Measurements from ENCODE around the gene TMEM204.

GRCh38 chr16:1552129-1552528, 18.7 kb downstream of the TMEM204 start:
- TF ChIP-seq, protein P1, sequence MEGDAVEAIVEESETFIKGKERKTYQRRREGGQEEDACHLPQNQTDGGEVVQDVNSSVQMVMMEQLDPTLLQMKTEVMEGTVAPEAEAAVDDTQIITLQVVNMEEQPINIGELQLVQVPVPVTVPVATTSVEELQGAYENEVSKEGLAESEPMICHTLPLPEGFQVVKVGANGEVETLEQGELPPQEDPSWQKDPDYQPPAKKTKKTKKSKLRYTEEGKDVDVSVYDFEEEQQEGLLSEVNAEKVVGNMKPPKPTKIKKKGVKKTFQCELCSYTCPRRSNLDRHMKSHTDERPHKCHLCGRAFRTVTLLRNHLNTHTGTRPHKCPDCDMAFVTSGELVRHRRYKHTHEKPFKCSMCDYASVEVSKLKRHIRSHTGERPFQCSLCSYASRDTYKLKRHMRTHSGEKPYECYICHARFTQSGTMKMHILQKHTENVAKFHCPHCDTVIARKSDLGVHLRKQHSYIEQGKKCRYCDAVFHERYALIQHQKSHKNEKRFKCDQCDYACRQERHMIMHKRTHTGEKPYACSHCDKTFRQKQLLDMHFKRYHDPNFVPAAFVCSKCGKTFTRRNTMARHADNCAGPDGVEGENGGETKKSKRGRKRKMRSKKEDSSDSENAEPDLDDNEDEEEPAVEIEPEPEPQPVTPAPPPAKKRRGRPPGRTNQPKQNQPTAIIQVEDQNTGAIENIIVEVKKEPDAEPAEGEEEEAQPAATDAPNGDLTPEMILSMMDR (IDR thresholded peaks at IDR 0.05): no peak
- TF ChIP-seq POLR2A (IDR thresholded peaks at IDR 0.05): no peak

Measured in thyroid gland (tissue), 4 donors.